GM18511 (cell line): Measurements from ENCODE around the gene DPYSL3.

Experiments used
- ATAC-seq: cut with Tn5 transposase; IDR thresholded peaks from one replicate; pipeline ENCODE4 v1.9.1; 2021; ENCODE audit warnings: mild to moderate bottlenecking, moderate library complexity; ENCODE audit not compliant: unreplicated experiment

The DPYSL3 gene

DNA sequence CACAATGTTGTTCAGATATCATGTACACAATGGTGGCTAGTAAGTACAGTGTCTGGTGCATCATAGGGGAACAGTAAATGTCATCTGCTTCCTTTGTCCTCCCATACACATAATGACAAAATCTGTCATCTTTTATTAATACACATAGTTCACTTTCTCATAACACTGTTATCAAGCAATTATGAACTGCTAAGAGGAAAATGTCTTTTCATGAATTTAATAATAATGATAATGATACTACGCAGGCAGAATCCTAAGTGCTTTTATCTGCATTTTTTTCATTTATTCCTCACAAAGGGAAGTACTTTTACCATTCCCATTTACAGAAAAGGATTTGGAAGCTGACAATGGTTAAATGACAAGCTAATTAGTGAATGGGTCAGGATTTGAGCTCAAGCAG lies 35.7 kb downstream of the DPYSL3 start:
- ATAC-seq = no peak

DNA sequence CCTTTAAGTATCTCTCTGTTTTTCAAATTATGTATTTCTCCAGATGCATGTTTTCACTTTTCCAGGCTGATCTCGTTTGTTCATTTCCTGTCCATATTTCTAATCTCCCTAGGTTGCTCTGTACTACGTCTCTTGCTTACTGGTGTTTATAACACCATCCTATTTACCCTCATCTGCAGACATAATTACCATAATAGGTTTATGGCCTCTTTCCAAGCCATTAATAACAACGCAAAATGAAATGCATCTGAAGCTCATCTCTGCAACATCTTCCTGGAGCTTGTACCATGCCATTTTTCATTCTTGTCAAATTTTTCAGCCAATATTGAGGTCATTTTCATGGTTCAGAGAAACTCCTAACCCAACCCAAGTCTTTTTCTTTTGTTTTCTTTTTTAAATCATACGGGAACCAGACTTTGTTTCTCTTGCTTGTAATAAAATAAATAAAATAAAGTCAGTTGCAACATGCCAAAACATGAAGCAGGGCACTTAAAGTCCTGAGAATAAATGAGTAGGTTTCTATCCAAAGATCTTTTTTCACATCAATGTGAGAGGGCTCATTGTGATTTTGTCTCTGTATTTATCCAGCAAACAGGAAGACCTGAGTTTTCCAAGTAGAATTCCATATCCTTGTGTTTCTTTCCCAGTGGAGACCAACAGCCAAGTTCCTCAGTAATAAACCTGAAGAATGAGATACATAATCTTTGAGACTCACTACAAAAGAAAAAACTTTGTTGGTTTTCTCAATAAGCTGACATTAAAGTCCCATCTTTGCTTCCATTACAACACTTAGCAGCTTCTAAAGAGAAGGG lies 37.0 kb downstream of the DPYSL3 start:
- ATAC-seq = no peak

DNA sequence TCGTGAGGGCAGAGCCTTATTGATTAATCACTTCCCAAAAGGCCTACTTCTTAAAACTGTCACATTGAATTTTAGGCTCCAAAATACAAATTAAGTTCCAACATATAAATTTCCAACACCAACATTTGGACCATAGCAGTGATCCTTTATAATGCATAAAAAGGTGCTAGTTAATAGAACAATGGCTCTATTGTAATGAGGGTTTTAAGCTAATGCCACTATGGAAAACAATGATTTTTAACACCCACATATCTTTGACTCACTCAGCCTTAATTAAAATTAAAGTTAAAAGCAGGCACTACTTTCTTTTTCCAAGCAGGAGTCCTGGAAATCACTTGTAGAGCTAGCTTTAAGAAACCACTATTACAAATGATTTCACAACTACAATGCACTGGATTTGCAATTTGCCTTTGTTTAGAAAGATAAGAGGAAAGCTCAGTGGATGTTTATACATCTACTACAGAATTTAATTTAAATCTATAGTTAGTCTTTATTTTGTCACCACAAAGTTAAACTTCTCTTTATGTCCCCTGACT lies 41.8 kb downstream of the DPYSL3 start:
- ATAC-seq = no peak

DNA sequence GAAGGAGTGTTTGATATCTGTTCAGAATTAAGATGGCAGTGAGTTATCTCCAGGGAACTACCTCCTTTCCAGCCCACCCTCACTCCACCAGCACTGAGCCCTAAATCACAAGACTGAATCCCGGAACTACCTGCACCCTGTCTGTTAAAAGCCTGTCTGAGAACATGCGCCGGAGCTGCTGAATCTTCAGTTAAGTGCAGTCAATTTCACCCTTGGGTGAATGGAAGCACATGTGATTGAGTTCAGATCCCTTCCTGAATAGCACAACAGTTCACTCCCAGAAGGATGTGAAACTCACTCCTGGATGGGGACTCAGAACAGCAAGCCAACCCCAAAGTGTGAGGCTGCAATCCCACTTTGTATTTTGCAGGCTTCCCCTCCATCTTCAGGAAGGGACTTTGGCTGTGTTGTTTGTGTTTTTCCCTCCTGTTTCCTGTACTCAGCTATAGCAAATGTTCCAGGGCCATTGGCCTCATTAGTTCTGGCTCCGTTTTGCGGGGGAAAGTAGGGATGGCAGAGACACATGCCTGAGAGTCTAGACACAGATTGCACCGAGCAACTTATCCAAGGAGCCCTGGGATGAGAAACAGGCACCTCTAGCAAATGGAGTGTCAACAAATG lies 43.4 kb downstream of the DPYSL3 start:
- ATAC-seq = no peak

DNA sequence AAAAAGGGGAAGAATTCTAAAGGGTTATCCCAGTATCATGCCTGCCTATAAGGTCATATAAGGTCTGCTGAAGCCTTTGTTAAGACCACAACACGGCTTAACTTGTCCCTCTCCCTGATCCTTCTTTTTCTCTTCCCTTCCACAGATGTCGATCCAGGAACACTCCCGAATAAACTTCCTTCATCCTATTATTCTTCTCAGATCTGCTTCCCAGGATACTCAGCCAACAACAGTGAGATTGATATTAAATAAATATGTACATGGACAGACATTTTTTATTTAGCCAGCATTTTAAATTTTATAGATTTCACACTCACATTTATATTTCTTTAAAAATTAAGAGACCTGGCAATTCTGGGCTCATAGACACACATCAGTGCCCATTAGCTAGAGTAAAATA lies 44.1 kb downstream of the DPYSL3 start:
- ATAC-seq = no peak

DNA sequence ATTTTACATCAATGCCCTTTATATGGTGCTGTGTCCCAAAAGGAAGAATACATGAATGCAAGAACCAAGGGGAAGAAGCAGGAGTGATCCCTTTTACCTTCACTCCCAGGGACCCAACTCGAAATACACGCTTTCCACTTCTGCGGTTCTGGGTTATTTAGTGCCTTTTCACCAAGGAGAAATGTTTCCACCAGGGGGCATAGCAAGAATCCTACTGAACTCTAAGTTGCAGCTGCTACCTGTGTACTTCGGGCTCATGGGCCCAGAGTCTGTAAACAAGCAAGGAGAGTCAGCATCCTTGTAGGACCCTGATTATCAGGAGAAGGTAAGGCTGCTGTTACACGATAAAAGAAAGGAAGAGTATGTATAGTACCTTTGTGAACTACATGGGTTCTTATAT lies 45.7 kb downstream of the DPYSL3 start:
- ATAC-seq = peak; percentile 56

DNA sequence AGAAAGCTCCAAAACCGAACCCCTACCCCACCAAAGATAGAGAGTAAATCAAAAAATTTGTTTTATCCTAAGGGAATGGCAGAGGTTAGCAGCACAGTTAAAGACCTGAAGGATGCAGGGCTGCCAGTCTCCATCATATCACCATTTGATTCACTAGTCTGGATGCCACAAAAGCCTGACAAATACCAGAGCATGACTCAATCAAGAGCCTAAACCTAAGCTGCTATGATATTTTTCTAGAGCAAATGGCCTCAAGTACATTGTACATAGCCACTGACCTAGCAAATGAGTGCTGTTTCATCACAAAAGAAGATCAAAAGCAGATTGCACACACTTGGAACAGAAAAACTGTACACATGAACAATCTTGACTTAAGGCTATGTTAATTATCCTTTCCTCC lies 48.0 kb downstream of the DPYSL3 start:
- no peak for ATAC-seq

DNA sequence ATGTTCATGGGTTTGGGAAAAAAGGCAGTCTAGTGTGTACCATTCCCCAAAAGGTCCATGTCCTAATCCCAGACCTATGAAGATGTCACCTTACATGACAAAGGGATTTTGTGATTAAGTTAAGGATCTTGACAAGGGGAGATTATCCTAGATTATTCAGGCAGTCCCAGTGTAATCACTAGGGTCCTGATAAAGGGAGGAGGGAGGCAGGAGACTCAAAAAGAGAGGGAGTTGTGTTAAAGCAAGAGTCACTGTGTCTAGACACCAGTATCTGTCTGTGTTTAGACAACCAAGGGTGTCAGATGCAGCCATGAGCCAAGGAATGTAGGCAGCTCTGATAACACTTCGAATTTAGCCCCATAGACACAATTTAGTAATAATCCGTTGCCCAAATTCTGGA lies 49.5 kb downstream of the DPYSL3 start:
- ATAC-seq = no peak

DNA sequence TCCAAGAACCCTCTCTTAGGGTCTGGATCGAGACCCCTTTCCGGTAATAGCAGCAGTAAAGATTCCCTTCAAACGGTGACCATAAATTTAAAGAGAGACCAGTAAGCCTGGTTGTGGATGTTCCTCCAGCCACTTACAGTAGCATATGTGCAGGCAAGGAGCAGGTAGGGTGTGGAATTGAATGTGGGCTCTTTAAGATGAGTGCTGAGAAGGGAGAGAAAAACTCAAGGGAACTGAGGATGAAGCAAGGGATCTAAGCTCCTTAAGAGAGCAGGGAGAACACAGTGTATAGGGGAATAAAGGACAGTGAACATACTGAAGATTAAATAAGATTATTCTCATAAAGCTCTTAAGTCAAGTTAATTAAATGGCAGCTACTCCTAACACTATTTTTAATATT lies 51.3 kb downstream of the DPYSL3 start:
- no peak for ATAC-seq

DNA sequence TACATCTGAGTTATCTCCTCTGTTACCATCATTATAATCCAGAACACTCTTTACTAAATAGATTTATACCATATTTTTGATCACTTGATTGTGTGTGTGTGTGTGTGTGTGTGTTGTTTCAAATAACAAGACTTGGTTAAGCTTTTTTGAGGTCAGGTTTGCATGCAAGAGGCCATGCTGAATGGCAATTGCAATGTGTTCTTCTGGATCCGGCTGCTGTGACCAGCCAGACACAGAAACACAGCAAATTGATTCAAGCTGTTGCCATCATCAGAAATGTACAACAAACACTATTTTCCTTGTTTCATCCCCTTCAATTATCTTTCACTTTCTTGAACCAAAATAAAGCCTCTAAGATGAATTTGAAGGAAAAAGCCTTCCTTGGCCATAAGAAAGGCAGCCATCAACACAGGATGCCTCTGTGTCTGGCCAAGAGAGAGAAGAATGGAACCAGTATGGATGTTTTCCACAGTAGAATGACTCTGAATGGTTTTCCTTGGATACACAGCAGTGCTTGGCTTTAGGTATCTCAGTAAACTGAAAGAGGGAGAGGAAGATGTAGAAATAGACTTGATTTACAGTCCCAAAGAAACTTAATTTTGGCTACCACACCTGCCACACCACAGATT lies 53.9 kb downstream of the DPYSL3 start:
- no peak for ATAC-seq

DNA sequence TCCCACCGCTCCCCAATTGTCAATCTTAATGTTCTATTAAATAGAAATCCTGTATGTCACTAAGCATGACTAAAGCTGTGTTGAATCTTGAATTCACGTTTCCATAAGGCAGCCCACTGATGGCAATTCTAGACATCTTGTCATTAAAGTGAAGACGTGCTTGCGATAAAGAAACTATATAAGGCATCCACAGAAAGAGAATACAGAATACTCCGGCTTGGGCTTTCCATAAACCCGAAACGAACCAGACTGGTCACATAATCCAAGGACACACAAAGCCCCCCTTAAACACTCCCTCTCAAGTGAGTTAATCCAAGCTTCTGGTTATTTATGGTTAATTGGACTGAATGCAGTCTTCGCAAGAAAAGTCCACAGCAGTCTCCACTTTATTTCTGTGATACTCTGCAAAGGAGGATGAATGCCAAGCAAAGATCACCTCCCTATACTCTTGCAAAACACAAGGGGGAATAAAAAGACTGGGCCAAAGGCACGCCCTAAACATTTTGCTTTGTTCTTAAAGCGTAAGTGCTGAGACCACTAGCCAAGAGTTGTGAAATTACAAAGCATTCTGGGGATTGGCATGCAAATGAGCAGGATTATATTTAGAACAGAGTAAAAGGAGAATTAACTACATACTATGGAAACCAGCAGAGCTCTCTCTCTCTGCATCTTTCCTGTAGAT lies 54.7 kb downstream of the DPYSL3 start:
- ATAC-seq = no peak

DNA sequence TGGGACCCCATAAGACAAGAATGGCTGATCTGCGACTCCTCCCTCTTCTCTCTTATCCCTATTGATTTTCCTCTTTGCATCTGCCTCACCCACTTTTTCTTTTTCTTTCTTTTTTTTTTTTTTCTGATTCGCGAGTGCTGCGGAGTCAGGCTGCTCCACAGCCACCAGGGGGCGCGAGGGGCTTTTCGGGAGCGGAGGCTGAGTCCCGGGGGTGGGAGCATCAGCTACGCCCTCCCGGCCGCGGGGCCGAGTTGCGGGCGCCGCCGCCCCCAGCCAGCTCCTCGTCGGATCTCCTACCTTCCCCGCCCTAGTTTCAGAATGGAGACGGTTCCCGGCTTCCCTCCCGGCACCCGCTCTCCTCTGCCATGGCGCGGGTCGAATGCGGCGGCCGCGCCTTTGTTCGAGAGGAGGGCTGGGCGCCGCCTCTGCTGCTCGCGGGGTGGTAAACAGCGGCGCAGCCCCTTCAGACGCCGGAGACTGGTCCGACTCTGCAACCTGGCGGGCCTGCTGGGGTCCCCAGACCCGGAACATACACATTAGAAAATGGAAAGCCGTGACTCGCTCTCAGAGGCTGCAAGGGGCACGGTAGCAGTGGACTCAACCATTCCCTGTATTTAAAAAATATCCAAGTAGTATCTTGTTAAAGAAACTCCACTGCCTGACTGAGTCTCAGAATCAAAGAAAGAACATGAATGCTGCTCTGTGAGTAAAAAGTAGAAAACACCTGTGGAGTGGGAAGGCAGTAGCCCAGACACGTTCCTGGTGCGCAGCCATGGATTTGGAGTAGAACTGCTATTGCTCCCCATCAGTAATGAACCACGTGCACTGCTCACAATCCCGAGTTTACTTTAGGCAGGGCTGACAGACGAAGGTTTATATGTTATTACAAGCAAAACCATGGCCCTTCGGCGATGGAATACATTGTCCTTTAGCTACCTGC lies 55.7 kb downstream of the DPYSL3 start:
- peak; percentile 89 for ATAC-seq

DNA sequence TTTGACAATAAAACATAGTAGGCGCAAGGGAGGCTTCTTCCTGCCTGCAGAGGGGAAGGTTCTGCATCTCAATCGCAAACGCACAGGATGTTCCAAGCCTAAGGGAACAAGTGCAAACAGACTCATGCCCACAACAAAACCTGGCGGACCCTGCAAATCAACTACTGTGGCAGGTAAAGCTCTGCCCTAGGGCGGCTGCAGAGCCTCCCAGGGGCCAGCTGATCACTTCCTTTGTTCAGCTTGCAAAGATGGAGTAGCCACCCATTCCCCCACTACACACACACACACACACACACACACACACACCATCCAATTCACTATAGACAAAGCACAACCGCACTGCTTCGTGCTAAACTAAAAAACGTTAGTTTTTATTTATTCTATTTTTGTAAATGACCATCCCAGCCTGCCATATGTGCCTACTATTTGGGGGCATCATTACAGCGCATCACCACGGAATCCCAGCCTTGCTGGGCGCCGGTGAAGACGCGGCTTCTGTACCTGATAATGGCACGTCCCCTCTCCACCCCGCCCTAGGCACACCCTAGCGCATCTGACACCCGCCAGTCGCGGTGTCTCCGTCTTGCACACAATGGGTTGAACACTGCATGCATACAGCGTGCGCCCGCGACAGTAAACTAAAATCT lies 57.6 kb downstream of the DPYSL3 start:
- ATAC-seq = no peak

DNA sequence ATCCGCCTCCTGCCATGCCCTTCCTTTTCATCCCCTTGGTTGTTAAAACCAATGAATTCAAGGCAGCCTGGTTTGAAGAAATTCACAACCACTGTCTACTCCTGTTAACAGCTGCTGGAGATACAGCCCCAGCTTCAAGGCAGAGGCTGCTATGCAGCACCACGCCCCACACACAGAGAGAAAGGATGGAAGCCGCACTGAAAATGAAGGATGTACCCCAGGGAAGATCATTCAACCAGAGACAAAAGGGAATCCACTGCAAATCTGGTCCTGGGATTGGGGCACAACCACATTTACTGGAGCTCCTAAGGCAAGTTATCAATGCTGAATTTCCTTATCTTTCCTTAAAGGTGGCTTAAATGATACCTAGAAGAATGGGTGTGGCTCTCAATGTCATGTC lies 58.7 kb downstream of the DPYSL3 start:
- no peak for ATAC-seq

DNA sequence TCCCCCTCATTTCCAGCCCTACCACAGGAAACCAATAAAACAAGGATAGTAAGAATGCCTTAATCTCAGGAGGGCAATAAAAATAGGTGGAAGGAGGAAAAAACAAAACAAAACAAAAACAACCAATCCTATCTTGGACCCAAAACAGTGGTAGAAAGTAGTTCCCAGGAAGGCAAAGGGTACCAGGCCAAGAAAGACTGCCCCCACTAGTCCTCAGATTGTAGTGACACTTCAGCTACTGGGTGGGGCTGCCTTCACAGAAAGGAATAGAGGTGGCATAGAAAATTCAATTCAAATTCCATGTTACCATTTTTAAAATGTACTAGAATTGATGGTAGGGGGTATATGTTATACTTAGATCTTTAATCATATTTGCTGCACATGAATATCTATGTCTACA lies 59.3 kb downstream of the DPYSL3 start:
- no peak for ATAC-seq

DNA sequence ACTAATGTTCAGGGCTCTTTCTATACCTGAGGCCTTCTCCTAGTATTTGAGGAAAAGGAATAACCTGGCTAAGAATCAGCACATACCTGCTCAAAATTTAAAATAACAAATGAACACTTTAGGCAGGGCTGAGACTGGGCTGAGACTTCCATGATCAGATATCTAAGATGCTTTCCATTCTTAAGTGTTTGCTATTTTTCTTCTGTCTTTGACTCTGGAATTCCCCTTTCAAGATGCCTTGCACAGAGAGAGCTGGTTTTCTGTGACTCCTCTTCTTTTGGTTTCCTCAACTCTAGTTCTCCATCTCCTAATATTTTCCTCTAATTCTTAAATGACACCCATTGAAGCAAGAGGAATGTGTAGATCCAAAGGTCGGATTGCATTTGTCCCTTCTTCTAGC lies 61.1 kb downstream of the DPYSL3 start:
- no peak for ATAC-seq

DNA sequence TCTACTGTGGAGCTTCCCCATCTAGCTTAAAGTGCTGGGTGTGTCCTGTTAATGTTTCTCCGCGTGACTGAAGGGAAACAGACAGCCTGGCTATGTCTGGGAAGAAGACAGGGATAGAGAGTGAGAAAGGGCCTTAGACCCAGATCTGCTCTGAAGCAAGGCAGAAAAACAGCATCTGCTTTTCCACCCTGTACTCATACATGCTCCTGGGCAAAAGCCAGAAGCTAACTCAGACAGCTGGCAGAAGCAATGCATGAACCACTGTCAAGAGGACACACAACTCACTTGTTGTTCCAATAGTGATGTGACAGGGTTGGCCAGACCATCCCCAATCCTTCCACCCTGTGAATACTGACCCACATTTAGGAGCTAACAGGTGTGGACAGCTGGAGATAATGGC lies 63.3 kb downstream of the DPYSL3 start:
- no peak for ATAC-seq

DNA sequence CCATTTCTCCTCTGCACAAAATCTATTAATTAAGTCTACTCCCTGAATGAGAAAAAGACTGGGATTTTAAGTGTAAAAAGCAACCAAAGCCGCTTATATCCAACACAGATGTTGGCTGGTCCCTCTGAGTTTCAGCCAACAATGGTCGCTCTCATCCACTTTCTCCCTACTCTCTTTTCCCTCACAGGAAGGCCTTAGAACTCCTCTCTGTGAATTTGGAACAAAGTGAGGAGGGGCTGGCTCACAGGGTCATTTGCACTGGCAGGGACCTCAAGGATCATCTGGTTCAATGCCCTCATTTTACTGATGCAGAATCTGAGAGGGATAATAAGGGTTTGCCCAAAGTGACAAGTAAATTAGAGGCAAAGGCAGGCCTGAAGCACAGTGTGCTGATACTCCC lies 64.0 kb downstream of the DPYSL3 start:
- ATAC-seq = no peak

DNA sequence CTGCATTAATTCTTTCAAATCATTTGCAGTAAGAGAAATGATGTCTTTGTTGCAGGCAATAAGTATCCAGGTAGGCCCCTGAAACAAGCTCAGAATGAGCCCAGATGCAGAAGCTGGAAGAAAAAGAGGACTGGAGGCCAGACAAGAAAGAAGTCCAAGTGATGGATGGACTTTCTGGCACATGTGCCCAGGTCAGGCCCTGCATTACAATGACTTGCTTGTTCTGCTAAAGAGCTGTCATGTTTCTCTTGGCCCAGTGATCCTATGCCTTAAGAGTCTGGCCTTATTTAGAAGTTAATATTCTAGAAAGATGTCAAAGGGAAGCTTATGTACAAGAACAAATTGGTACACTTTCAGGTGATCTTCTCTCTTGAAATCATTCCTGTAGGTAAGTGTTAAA lies 64.8 kb downstream of the DPYSL3 start:
- ATAC-seq = no peak

DNA sequence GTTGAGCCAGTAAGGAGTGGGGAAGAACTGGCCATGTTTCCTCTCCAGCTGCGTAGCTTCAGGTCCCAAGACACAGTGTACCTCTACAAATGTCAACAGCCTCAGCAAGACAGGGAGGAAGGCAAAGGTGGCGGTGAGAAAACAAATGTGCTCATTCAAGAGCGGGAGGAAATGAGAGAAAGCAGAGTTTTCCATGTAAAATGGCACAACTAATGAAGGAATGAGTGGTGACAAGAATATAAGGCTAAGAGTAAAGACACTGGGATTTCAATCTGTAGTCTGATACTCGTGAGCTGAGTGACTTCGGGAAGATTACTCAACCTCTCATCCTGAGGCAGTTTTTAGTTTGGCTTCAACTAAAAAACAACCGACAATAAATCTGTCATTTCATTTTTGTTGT lies 67.6 kb downstream of the DPYSL3 start:
- no peak for ATAC-seq
